ENCODE measurements around the gene ERI2. TPM values are rescaled to one million over a fixed set of nuclear protein-coding genes. Genes with fewer than 3 reads are reported as not detected.

The ERI2 gene
- total RNA-seq, 2 experiments from 2014 or later, result 0.25 to 0.45 TPM

GRCh38 chr16:20746461-20746860 lies 59.8 kb downstream of the ERI2 start:
- ATAC-seq (ENCODE audit: poor library complexity) (no peak), DNase-seq (no peak)
- no peaks in the 10 kb centered on the region for H3K36me3 ChIP-seq (ENCODE audit: insufficient read depth, low read length)
- no peaks in the 10 kb centered on the region for H3K27me3 Mint-ChIP-seq
- no peaks in the 10 kb centered on the region for H3K27me3 ChIP-seq (ENCODE audit: control insufficient read depth in 1 of 2, insufficient read depth in 2 of 2, low read length in 2 of 2)
- ChIA-PET POLR2A (no interaction called here), CTCF (no interaction called here)
- peaks cover 6% of the 10 kb centered on the region for H3K4me1 ChIP-seq (ENCODE audit: insufficient read depth, low read length)
- intact Hi-C loops (cut with DNase I, micrococcal nuclease), result loop anchor here in 1 of 2 experiments (5.0 to 10.0 kb wide), 3 partner anchors 1192 to 1548 kb away; partner anchors contain the start of genes CCP110, GDE1, POLR3E and VPS35L
- no peak overlapping the region for H3K4me3 Mint-ChIP-seq
- H3K27ac Mint-ChIP-seq, result no peak overlapping the region
- peaks cover 7 to 15% of the 10 kb centered on the region in 2 experiments for H3K9me3 ChIP-seq (ENCODE audit: control insufficient read depth in 1 of 2, insufficient read depth in 1 of 2, low read length in 2 of 2)
- H3K4me3 ChIP-seq (ENCODE audit: low read length), result no peak overlapping the region
- peaks cover 5% of the 10 kb centered on the region for H3K36me3 Mint-ChIP-seq (ENCODE audit: low read depth)
- no peak overlapping the region for H3K27ac ChIP-seq (ENCODE audit: low read depth in 1 of 2, low read length in 2 of 2)
- H3K4me1 Mint-ChIP-seq (ENCODE audit: low read depth), result peaks cover 7% of the 10 kb centered on the region
- H3K9me3 Mint-ChIP-seq, result no peaks in the 10 kb centered on the region
- no peak for TF ChIP-seq CTCF (IDR thresholded peaks at IDR 0.05)

Other genes with a start within 250 kb of the ERI2 start
- gene ACSM2B, start 230.1 kb downstream of the ERI2 start, total RNA-seq, result not detected
- under 1 TPM; 0.17 to 0.36 TPM for gene ACSM1, start 108.8 kb downstream of the ERI2 start, total RNA-seq
- gene THUMPD1, start 64.7 kb downstream of the ERI2 start, total RNA-seq, result 100 to 1,000 TPM; 105 to 107 TPM
- 1 to 10 TPM; 4.6 to 6.2 TPM for gene ACSM3, start 42.5 kb downstream of the ERI2 start, total RNA-seq
- gene REXO5, start 55 bp upstream of the ERI2 start, total RNA-seq, result under 1 TPM in 1 of 2 experiments, not detected in 1; 0.56 TPM
- 1 to 10 TPM; 1.9 TPM for gene DCUN1D3, start 93.9 kb upstream of the ERI2 start, total RNA-seq
- 10 to 100 TPM; 13.3 to 14.0 TPM for gene LYRM1, start 94.3 kb upstream of the ERI2 start, total RNA-seq